Naive thymus-derived CD8-positive, alpha-beta T cell (primary cell): ENCODE data around the gene ATG4D. TPM values are rescaled to one million over a fixed set of nuclear protein-coding genes. Genes with fewer than 3 reads are reported as not detected.

Source experiments
- ATAC-seq, 2 donors: fragments of 150-1000 bp; cut with Tn5 transposase in 1 of 2; sonication (Bioruptor Pico), chemical (Tn5 transposase) in 1 of 2; 1 replicate in 1 of 2; 2 replicates in 1 of 2; pipeline ENCODE4 v1.10.0; 2021; ENCODE audit warnings: mild to moderate bottlenecking in 2 of 2, moderate library complexity in 2 of 2
- POLR2A ChIA-PET: fragments of 350-600 bp; sonication (Branson Sonifier 250); formaldehyde crosslinking; loops from one replicate; lab custom pipeline; 2021; ENCODE audit warnings: antibody characterized with exemption; lab: Charles Lee
- DNase-seq, 10 donors: peaks; one replicate each; pipeline versions ENCODE4 v3.0.0 to v3.0.0-alpha.2; 2020 to 2022
- H3K27ac Mint-ChIP-seq, 10 donors: one replicate each; pipeline ENCODE4 v1.8.0; 2020 to 2022; ENCODE audit warnings: mild to moderate bottlenecking in 10 of 10, mixed read lengths in 10 of 10, moderate library complexity in 4 of 10, inconsistent platforms in 1 of 10
- H3K27me3 Mint-ChIP-seq, 5 donors: one replicate each; pipeline ENCODE4 v1.8.0; 2021 to 2022; ENCODE audit warnings: mixed read lengths in 5 of 5
- H3K36me3 Mint-ChIP-seq, 3 donors: one replicate each; pipeline ENCODE4 v1.8.0; 2020 to 2022; ENCODE audit warnings: mixed read lengths in 3 of 3, mild to moderate bottlenecking in 2 of 3, inconsistent platforms in 1 of 3
- H3K4me1 Mint-ChIP-seq, 4 donors: one replicate each; pipeline ENCODE4 v1.8.0; 2021 to 2022; ENCODE audit warnings: mixed read lengths in 4 of 4
- H3K4me3 Mint-ChIP-seq, 10 donors: one replicate each; pipeline ENCODE4 v1.8.0; 2020 to 2022; ENCODE audit warnings: mild to moderate bottlenecking in 10 of 10, mixed read lengths in 10 of 10, moderate library complexity in 6 of 10, inconsistent platforms in 1 of 10
- H3K9me3 Mint-ChIP-seq, 9 donors: one replicate each; pipeline ENCODE4 v1.8.0; 2020 to 2022; ENCODE audit warnings: mixed read lengths in 9 of 9, mild to moderate bottlenecking in 3 of 9, inconsistent platforms in 1 of 9, moderate library complexity in 1 of 9
- polyA plus RNA-seq, 3 donors: library from polyadenylated mRNA; unstranded; fragments of 300-500 nt; fragmentation: Illumina TruSeq; gene quantifications; one replicate each; pipeline ENCODE4 v1.2.3, GENCODE V29; 2021
- total RNA-seq, 8 experiments: library from RNA in 2 of 8; stranded (reverse) in 2 of 8; gene quantifications; one replicate each; pipeline ENCODE4 v1.2.3 and lab custom pipeline; 2021 to 2026

The ATG4D gene
- 10 to 100 TPM; 52.0 to 53.4 TPM for total RNA-seq
- polyA plus RNA-seq, result 10 to 100 TPM in 2 of 3 donors, 1 to 10 TPM in 1; 9.2 to 19.3 (median 12.2) TPM
- total RNA-seq (lab: John Stamatoyannopoulos, UW), result 20.0 to 32.5 (median 26.5) reads per million in 6 experiments

GRCh38 chr19:10543420-10544241 lies at the start of gene ATG4D:
TSS of gene ATG4D (plus strand) at chr19:10543904. CDS start at chr19:10544091, 187 bp downstream.
- H3K9me3 Mint-ChIP-seq, result no peaks in the 10 kb centered on the region
- peaks cover 8 to 27% (median 16%) of the 10 kb centered on the region in 4 donors for H3K4me1 Mint-ChIP-seq
- POLR2A ChIA-PET, result interaction anchor here (0.5 to 3.8 kb wide), 10 partner anchors 11 to 60 kb away, joined by 3 to 31 read pairs (median 6); partner anchors contain the start of gene KRI1
- H3K4me3 Mint-ChIP-seq, result peak within 1 kb of the TSS; percentile 79 to 92 (median 88)
- peak within 1 kb of the TSS; percentile 82 to 95 (median 91) for H3K27ac Mint-ChIP-seq
- peak; percentile 76 to 90 (median 85) for DNase-seq
- H3K36me3 Mint-ChIP-seq, result peaks cover 0 to 12% (median 2%) of the 10 kb centered on the region in 3 donors
- ATAC-seq, result peak; percentile 87
- peaks cover 3 to 12% (median 4%) of the 10 kb centered on the region in 5 donors for H3K27me3 Mint-ChIP-seq

- DNase-seq (no peak), ATAC-seq (no peak)
- Mint-ChIP-seq H3K36me3 (peaks cover 0 to 56% (median 6%) of the 10 kb centered on the region in 3 donors), H3K27me3 (no peaks in the 10 kb centered on the region), H3K9me3 (no peaks in the 10 kb centered on the region), H3K27ac (peak overlapping the region in 2 of 10 donors; percentile 27 to 82), H3K4me1 (peaks cover 10 to 36% (median 33%) of the 10 kb centered on the region in 4 donors), H3K4me3 (no peak overlapping the region)
- POLR2A ChIA-PET, result no interaction called here
Measured at GRCh38 chr19:10497371-10497770, 46.3 kb upstream of the ATG4D start.

- H3K27me3 Mint-ChIP-seq, result no peaks in the 10 kb centered on the region
- peaks cover 12 to 38% (median 37%) of the 10 kb centered on the region in 4 donors for H3K4me1 Mint-ChIP-seq
- H3K9me3 Mint-ChIP-seq, result no peaks in the 10 kb centered on the region
- ATAC-seq (no peak), DNase-seq (peak in 1 of 10 donors; percentile 60)
- H3K27ac Mint-ChIP-seq, result peak overlapping the region in 5 of 10 donors; percentile 11 to 76 (median 43)
- POLR2A ChIA-PET, result no interaction called here
- H3K36me3 Mint-ChIP-seq, result peaks cover 0 to 43% (median 3%) of the 10 kb centered on the region in 3 donors
- peak overlapping the region in 4 of 10 donors; percentile 70 to 81 (median 76) for H3K4me3 Mint-ChIP-seq
Measured at GRCh38 chr19:10499550-10500246, 44.0 kb upstream of the ATG4D start.

GRCh38 chr19:10500247-10500592 lies 43.5 kb upstream of the ATG4D start:
- no peaks in the 10 kb centered on the region for H3K9me3 Mint-ChIP-seq
- POLR2A ChIA-PET, result interaction anchor here (0.6 to 0.7 kb wide), 2 partner anchors 93 to 253 kb away, joined by 4 to 7 read pairs; no protein-coding TSS in a partner anchor
- peaks cover 0 to 38% (median 3%) of the 10 kb centered on the region in 3 donors for H3K36me3 Mint-ChIP-seq
- peaks cover 12 to 38% (median 37%) of the 10 kb centered on the region in 4 donors for H3K4me1 Mint-ChIP-seq
- no peaks in the 10 kb centered on the region for H3K27me3 Mint-ChIP-seq
- H3K4me3 Mint-ChIP-seq, result peak overlapping the region in 9 of 10 donors; percentile 40 to 81 (median 70)
- no peak for DNase-seq
- ATAC-seq, result no peak
- peak overlapping the region in 7 of 10 donors; percentile 11 to 84 (median 63) for H3K27ac Mint-ChIP-seq

- peaks cover 0 to 23% (median 3%) of the 10 kb centered on the region in 3 donors for H3K36me3 Mint-ChIP-seq
- POLR2A ChIA-PET, result no interaction called here
- no peaks in the 10 kb centered on the region for H3K9me3 Mint-ChIP-seq
- H3K27me3 Mint-ChIP-seq, result no peaks in the 10 kb centered on the region
- peaks cover 16 to 44% (median 43%) of the 10 kb centered on the region in 4 donors for H3K4me1 Mint-ChIP-seq
- DNase-seq (peak in 3 of 10 donors; percentile 13 to 69 (median 33)), ATAC-seq (peak; percentile 32 to 36)
- H3K4me3 Mint-ChIP-seq, result peak overlapping the region; percentile 75 to 92 (median 84)
- H3K27ac Mint-ChIP-seq, result peak overlapping the region in 9 of 10 donors; percentile 77 to 90 (median 80)
Measured at GRCh38 chr19:10501971-10502523, 41.7 kb upstream of the ATG4D start.

- H3K36me3 Mint-ChIP-seq, result peaks cover 0 to 19% (median 3%) of the 10 kb centered on the region in 3 donors
- peak overlapping the region; percentile 75 to 92 (median 84) for H3K4me3 Mint-ChIP-seq
- H3K27ac Mint-ChIP-seq, result peak overlapping the region in 9 of 10 donors; percentile 77 to 90 (median 80)
- H3K4me1 Mint-ChIP-seq, result peaks cover 14 to 40% (median 39%) of the 10 kb centered on the region in 4 donors
- POLR2A ChIA-PET, result interaction anchor here (0.6 kb wide), 1 partner anchor 63 kb away, joined by 3 read pairs; the partner anchor contains the start of gene KRI1
- peak; percentile 69 to 90 (median 78) for DNase-seq
- no peaks in the 10 kb centered on the region for H3K9me3 Mint-ChIP-seq
- ATAC-seq, result peak; percentile 92 to 93
- no peaks in the 10 kb centered on the region for H3K27me3 Mint-ChIP-seq
Measured at GRCh38 chr19:10502524-10503001, 41.1 kb upstream of the ATG4D start.

GRCh38 chr19:10503002-10503789 lies 40.5 kb upstream of the ATG4D start, which contains the start of gene KEAP1:
TSS of gene KEAP1 (minus strand) at chr19:10503356. CDS start at chr19:10500033, 3,323 bp downstream.
- peak within 1 kb of the TSS; percentile 81 to 95 (median 91) for H3K4me3 Mint-ChIP-seq
- ATAC-seq (peak; percentile 35 to 41), DNase-seq (peak in 2 of 10 donors; percentile 27 to 66)
- H3K27me3 Mint-ChIP-seq, result no peaks in the 10 kb centered on the region
- peaks cover 14 to 39% (median 38%) of the 10 kb centered on the region in 4 donors for H3K4me1 Mint-ChIP-seq
- POLR2A ChIA-PET, result interaction anchor here (0.6 to 0.9 kb wide), 5 partner anchors 9 to 180 kb away, joined by 3 to 4 read pairs (median 4); partner anchors contain the start of gene KRI1
- peaks cover 0 to 14% (median 3%) of the 10 kb centered on the region in 3 donors for H3K36me3 Mint-ChIP-seq
- H3K9me3 Mint-ChIP-seq, result no peaks in the 10 kb centered on the region
- H3K27ac Mint-ChIP-seq, result peak within 1 kb of the TSS in 9 of 10 donors; percentile 78 to 94 (median 89)

- no peaks in the 10 kb centered on the region for H3K9me3 Mint-ChIP-seq
- ATAC-seq, result peak; percentile 30 to 52
- peak overlapping the region in 9 of 10 donors; percentile 10 to 87 (median 69) for H3K27ac Mint-ChIP-seq
- H3K4me3 Mint-ChIP-seq, result peak overlapping the region in 7 of 10 donors; percentile 39 to 84 (median 60)
- POLR2A ChIA-PET, result interaction anchor here (0.6 kb wide), 1 partner anchor 18 kb away, joined by 3 read pairs; no protein-coding TSS in a partner anchor
- H3K27me3 Mint-ChIP-seq, result peaks cover 0 to 5% (median 0%) of the 10 kb centered on the region in 5 donors
- H3K4me1 Mint-ChIP-seq, result peaks cover 14 to 37% (median 30%) of the 10 kb centered on the region in 4 donors
- no peaks in the 10 kb centered on the region for H3K36me3 Mint-ChIP-seq
- DNase-seq, result peak; percentile 58 to 89 (median 74)
Measured at GRCh38 chr19:10505583-10506229, 38.0 kb upstream of the ATG4D start.

- no peaks in the 10 kb centered on the region for H3K9me3 Mint-ChIP-seq
- peaks cover 2 to 9% (median 4%) of the 10 kb centered on the region in 5 donors for H3K27me3 Mint-ChIP-seq
- H3K4me3 Mint-ChIP-seq, result no peak overlapping the region
- ATAC-seq (no peak), DNase-seq (no peak)
- H3K36me3 Mint-ChIP-seq, result no peaks in the 10 kb centered on the region
- peaks cover 9 to 30% (median 20%) of the 10 kb centered on the region in 4 donors for H3K4me1 Mint-ChIP-seq
- H3K27ac Mint-ChIP-seq, result no peak overlapping the region
- POLR2A ChIA-PET, result interaction anchor here (0.6 kb wide), 2 partner anchors 62 to 81 kb away, joined by 4 to 8 read pairs; no protein-coding TSS in a partner anchor
Measured at GRCh38 chr19:10508036-10508435, 35.7 kb upstream of the ATG4D start.

GRCh38 chr19:10508707-10509106 lies 35.0 kb upstream of the ATG4D start:
- H3K27me3 Mint-ChIP-seq, result peaks cover 9 to 15% (median 10%) of the 10 kb centered on the region in 5 donors
- no peaks in the 10 kb centered on the region for H3K36me3 Mint-ChIP-seq
- no peak for ATAC-seq
- peak overlapping the region in 1 of 10 donors; percentile 52 for H3K27ac Mint-ChIP-seq
- H3K9me3 Mint-ChIP-seq, result no peaks in the 10 kb centered on the region
- H3K4me1 Mint-ChIP-seq, result peaks cover 10 to 33% (median 21%) of the 10 kb centered on the region in 4 donors
- POLR2A ChIA-PET, result interaction anchor here (0.6 to 1.0 kb wide), 3 partner anchors 61 to 143 kb away, joined by 3 to 4 read pairs (median 4); no protein-coding TSS in a partner anchor
- peak overlapping the region in 1 of 10 donors; percentile 71 for H3K4me3 Mint-ChIP-seq
- peak in 1 of 10 donors; percentile 14 for DNase-seq
